ENCODE results near the gene ZNF678. TPM values are rescaled to one million over a fixed set of nuclear protein-coding genes. Genes with fewer than 3 reads are reported as not detected.
A peak's percentile ranks its signal among the peaks of the same experiment; 100 is the strongest.

Gene ZNF678
- total and polyA plus RNA-seq, 2 donors (not counting 1 experiment from before 2014, with no cell fraction given), result 5.5 to 16.0 TPM

DNA sequence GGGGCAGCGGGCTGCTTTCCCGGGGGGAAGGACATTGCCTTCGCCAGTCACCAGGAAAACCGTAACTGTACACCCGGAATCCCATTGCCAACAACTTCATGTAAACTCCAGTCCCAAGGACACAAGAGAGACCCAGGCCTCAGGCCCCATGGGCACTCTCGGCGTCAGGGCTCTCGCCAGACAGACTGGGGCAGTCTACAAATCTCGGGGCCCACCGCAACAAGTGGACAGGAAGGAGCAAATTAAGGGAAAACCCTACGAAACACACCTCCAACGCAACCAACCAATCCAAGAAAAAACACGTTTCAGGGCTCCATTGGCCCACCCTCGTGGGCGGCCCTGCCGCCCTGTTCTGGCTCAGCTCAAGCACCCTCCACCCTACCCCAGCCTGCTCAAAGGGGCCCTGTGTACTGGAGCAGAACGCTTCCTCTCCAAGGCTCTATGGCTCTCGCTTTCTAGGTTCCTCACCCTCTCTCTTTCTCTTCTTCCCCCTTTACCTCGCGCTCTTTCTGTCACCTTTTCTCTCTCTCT, 4.6 kb upstream of the ZNF678 start:
- H3K9me3 Mint-ChIP-seq (ENCODE audit: insufficient read depth), result no peaks in the 10 kb centered on the region
- no peak for TF ChIP-seq EZH2 (IDR thresholded peaks at IDR 0.05; ENCODE audit: borderline replicate concordance, insufficient read depth, low read depth, low read length, poor library complexity, severe bottlenecking)
- TF ChIP-seq, protein P1, sequence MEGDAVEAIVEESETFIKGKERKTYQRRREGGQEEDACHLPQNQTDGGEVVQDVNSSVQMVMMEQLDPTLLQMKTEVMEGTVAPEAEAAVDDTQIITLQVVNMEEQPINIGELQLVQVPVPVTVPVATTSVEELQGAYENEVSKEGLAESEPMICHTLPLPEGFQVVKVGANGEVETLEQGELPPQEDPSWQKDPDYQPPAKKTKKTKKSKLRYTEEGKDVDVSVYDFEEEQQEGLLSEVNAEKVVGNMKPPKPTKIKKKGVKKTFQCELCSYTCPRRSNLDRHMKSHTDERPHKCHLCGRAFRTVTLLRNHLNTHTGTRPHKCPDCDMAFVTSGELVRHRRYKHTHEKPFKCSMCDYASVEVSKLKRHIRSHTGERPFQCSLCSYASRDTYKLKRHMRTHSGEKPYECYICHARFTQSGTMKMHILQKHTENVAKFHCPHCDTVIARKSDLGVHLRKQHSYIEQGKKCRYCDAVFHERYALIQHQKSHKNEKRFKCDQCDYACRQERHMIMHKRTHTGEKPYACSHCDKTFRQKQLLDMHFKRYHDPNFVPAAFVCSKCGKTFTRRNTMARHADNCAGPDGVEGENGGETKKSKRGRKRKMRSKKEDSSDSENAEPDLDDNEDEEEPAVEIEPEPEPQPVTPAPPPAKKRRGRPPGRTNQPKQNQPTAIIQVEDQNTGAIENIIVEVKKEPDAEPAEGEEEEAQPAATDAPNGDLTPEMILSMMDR (IDR thresholded peaks at IDR 0.05), result no peak

DNA sequence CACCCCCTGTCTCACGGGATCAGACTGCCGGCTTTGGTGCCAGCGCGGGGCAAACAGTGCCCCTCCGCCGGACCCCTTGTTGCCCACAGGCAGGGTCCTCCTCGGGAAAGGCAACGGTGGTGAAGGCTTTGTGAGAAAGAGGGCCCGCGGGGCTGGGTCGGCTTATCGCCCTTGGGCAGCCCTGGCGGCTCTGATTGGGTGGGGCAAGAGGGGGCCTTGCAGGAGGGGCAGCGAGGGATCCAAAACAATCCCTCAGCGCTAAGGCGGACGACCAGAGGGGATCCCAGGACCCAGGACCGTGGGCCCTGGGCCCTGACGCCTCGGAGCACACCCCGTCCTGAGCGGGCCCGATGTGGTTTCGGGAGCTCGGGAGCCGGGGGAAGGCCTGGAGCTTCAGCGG, 3.9 kb upstream of the ZNF678 start:
- H3K27me3 ChIP-seq (replicated peaks in 1 of 4; ENCODE audit: control extremely low read depth in 1 of 4, control insufficient read depth in 3 of 4, insufficient read depth in 4 of 4, low read length in 3 of 4), result peaks cover 0 to 33% (median 9%) of the 10 kb centered on the region in 4 experiments
- peak overlapping the region; percentile 75 for H3K4me2 ChIP-seq (replicated peaks; ENCODE audit: low read depth, low read length, poor library complexity, severe bottlenecking)
- TF ChIP-seq EZH2 (IDR thresholded peaks at IDR 0.05; ENCODE audit: borderline replicate concordance, insufficient read depth, low read depth, low read length, poor library complexity, severe bottlenecking), result no peak
- TF ChIP-seq, protein P1 (IDR thresholded peaks at IDR 0.05), result no peak
- no peak overlapping the region for H3K27ac ChIP-seq (ENCODE audit: low read length in 2 of 2)
- H3K4me3 ChIP-seq (ENCODE audit: control extremely low read depth in 1 of 5, extremely low read depth in 1 of 5, insufficient read depth in 1 of 5, low read depth in 2 of 5, low read length in 4 of 5), result peak overlapping the region in 3 of 5 experiments; percentile 29 to 52 (median 30)
- Mint-ChIP-seq H3K4me1 (peaks cover 32% of the 10 kb centered on the region), H3K27ac (peak overlapping the region; percentile 34), H3K9me3 (ENCODE audit: insufficient read depth) (no peaks in the 10 kb centered on the region), H3K4me3 (peak overlapping the region; percentile 81), H3K27me3 (peaks cover 16% of the 10 kb centered on the region)
- intact Hi-C loops (cut with micrococcal nuclease), result no loop called here
- no peaks in the 10 kb centered on the region for H4K20me1 ChIP-seq (ENCODE audit: control insufficient read depth, insufficient read depth, low read length, poor library complexity, severe bottlenecking)
- POLR2A ChIA-PET, result no interaction called here
- 57% methylated on average over 23 of the region's 27 CpGs for WGBS (ENCODE audit: insufficient coverage)
- H3K9me3 ChIP-seq (ENCODE audit: control extremely low read depth in 1 of 3, control insufficient read depth in 2 of 3, insufficient read depth in 1 of 3, low read length in 2 of 3), result peaks cover 0 to 44% (median 0%) of the 10 kb centered on the region in 3 donors
- peaks cover 23 to 32% of the 10 kb centered on the region in 2 donors for H3K4me1 ChIP-seq (ENCODE audit: control insufficient read depth in 2 of 2, insufficient read depth in 2 of 2, low read length in 2 of 2)
- H3K36me3 ChIP-seq (replicated peaks in 1 of 2; ENCODE audit: control extremely low read depth in 1 of 2, control insufficient read depth in 1 of 2, extremely low read depth in 1 of 2, insufficient read depth in 2 of 2, low read length in 1 of 2), result no peaks in the 10 kb centered on the region
- peaks cover 8% of the 10 kb centered on the region for H3K79me2 ChIP-seq (ENCODE audit: control insufficient read depth, insufficient read depth, low read length)
- CTCF ChIA-PET, result interaction anchor here (0.6 kb wide), 1 partner anchor 612 kb away, joined by 3 read pairs; no protein-coding TSS in a partner anchor
- H2AFZ ChIP-seq (ENCODE audit: insufficient read depth, low read depth, low read length, poor library complexity, severe bottlenecking), result peak overlapping the region; percentile 73
- no peak for ATAC-seq (ENCODE audit: low read depth)
- peak overlapping the region; percentile 36 for H3K9ac ChIP-seq (ENCODE audit: low read length)
- peak; percentile 16 for DNase-seq

More for the DNA sequence above, 4.6 kb upstream of the ZNF678 start:
- Histone ChIP-seq H3K4me1 (ENCODE audit: control insufficient read depth in 2 of 2, insufficient read depth in 2 of 2, low read length in 2 of 2) (peaks cover 17 to 25% of the 10 kb centered on the region in 2 donors), H3K4me3 (ENCODE audit: control extremely low read depth in 1 of 5, extremely low read depth in 1 of 5, insufficient read depth in 1 of 5, low read depth in 2 of 5, low read length in 4 of 5) (peak overlapping the region in 3 of 5 experiments; percentile 29 to 52 (median 30)), H3K27me3 (replicated peaks in 1 of 4; ENCODE audit: control extremely low read depth in 1 of 4, control insufficient read depth in 3 of 4, insufficient read depth in 4 of 4, low read length in 3 of 4) (peaks cover 0 to 33% (median 9%) of the 10 kb centered on the region in 4 experiments), H2AFZ (ENCODE audit: insufficient read depth, low read depth, low read length, poor library complexity, severe bottlenecking) (peak overlapping the region; percentile 73), H3K36me3 (replicated peaks in 1 of 2; ENCODE audit: control extremely low read depth in 1 of 2, control insufficient read depth in 1 of 2, extremely low read depth in 1 of 2, insufficient read depth in 2 of 2, low read length in 1 of 2) (no peaks in the 10 kb centered on the region), H3K27ac (ENCODE audit: low read length in 2 of 2) (no peak overlapping the region), H3K4me2 (replicated peaks; ENCODE audit: low read depth, low read length, poor library complexity, severe bottlenecking) (peak overlapping the region; percentile 75), H3K79me2 (ENCODE audit: control insufficient read depth, insufficient read depth, low read length) (peaks cover 1% of the 10 kb centered on the region), H4K20me1 (ENCODE audit: control insufficient read depth, insufficient read depth, low read length, poor library complexity, severe bottlenecking) (no peaks in the 10 kb centered on the region), H3K9me3 (ENCODE audit: control extremely low read depth in 1 of 3, control insufficient read depth in 2 of 3, insufficient read depth in 1 of 3, low read length in 2 of 3) (peaks cover 0 to 44% (median 0%) of the 10 kb centered on the region in 3 donors), H3K9ac (ENCODE audit: low read length) (peak overlapping the region; percentile 36)
- H3K27ac Mint-ChIP-seq, result peak overlapping the region; percentile 34
- peak; percentile 53 for ATAC-seq (ENCODE audit: low read depth)
- 33% methylated on average over 20 of the region's 20 CpGs for WGBS (ENCODE audit: insufficient coverage)
- intact Hi-C loops (cut with micrococcal nuclease), result no loop called here
- peak; percentile 62 for DNase-seq
- ChIA-PET CTCF (interaction anchor here (0.6 kb wide), 2 partner anchors 16 to 612 kb away, joined by 3 read pairs; no protein-coding TSS in a partner anchor), POLR2A (no interaction called here)
- H3K4me3 Mint-ChIP-seq, result peak overlapping the region; percentile 81
- H3K27me3 Mint-ChIP-seq, result peaks cover 22% of the 10 kb centered on the region
- H3K4me1 Mint-ChIP-seq, result peaks cover 26% of the 10 kb centered on the region

Data from B cell (primary cell).